ENCODE measurements around the gene GMDS. TPM values are rescaled to one million over a fixed set of nuclear protein-coding genes. Genes with fewer than 3 reads are reported as not detected.

GMDS gene
- total RNA-seq, 1 donor from 2014 or later = 19.9 TPM

- no peak for TF ChIP-seq CTCF (IDR thresholded peaks at IDR 0.05)
- H3K27me3 ChIP-seq = no peaks in the 10 kb centered on the region
- DNase-seq (ENCODE audit: low spot score in 2 of 2) = no peak
- H3K4me3 ChIP-seq = no peak overlapping the region
- peak overlapping the region; percentile 72 to 95 for H3K27ac ChIP-seq
- intact Hi-C loops (cut with DNase I) = no loop called here
- peaks cover 9 to 40% of the 10 kb centered on the region in 2 donors for H3K4me1 ChIP-seq
- no peaks in the 10 kb centered on the region for H3K36me3 ChIP-seq
- no peaks in the 10 kb centered on the region for H3K9me3 ChIP-seq
Observed at GRCh38 chr6:1895721-1896120, 349.7 kb downstream of the GMDS start.

- Histone ChIP-seq H3K27ac (peak overlapping the region; percentile 72 to 95), H3K4me3 (no peak overlapping the region), H3K27me3 (no peaks in the 10 kb centered on the region), H3K9me3 (no peaks in the 10 kb centered on the region), H3K4me1 (peaks cover 3 to 34% of the 10 kb centered on the region in 2 donors), H3K36me3 (no peaks in the 10 kb centered on the region)
- intact Hi-C loops (cut with DNase I) = loop anchor here (5.0 kb wide), 1 partner anchor 737 kb away; no protein-coding TSS in a partner anchor
- no peak for TF ChIP-seq CTCF (IDR thresholded peaks at IDR 0.05)
- DNase-seq (ENCODE audit: low spot score in 2 of 2) = peak in 1 of 2 donors; percentile 81
Observed at GRCh38 chr6:1894954-1895353, 350.5 kb downstream of the GMDS start.

- Histone ChIP-seq H3K36me3 (no peaks in the 10 kb centered on the region), H3K27me3 (no peaks in the 10 kb centered on the region), H3K27ac (peak overlapping the region; percentile 83 to 95), H3K4me3 (no peak overlapping the region), H3K4me1 (peaks cover 0 to 24% of the 10 kb centered on the region in 2 donors), H3K9me3 (no peaks in the 10 kb centered on the region)
- TF ChIP-seq CTCF (IDR thresholded peaks at IDR 0.05) = peak; percentile 17 to 53 (median 29)
- peak in 1 of 2 donors; percentile 79 for DNase-seq (ENCODE audit: low spot score in 2 of 2)
- intact Hi-C loops (cut with DNase I) = loop anchor here (5.0 kb wide), 1 partner anchor 739 kb away; no protein-coding TSS in a partner anchor
Observed at GRCh38 chr6:1893470-1894130, 351.8 kb downstream of the GMDS start.

GRCh38 chr6:1892716-1893115 is 352.7 kb downstream of the GMDS start:
- no peak for TF ChIP-seq CTCF (IDR thresholded peaks at IDR 0.05)
- no peak for DNase-seq (ENCODE audit: low spot score in 2 of 2)
- intact Hi-C loops (cut with DNase I) = loop anchor here (5.0 kb wide), 1 partner anchor 740 kb away; no protein-coding TSS in a partner anchor
- H3K4me3 ChIP-seq = no peak overlapping the region
- peak overlapping the region; percentile 83 to 95 for H3K27ac ChIP-seq
- H3K27me3 ChIP-seq = no peaks in the 10 kb centered on the region
- no peaks in the 10 kb centered on the region for H3K9me3 ChIP-seq
- peaks cover 0 to 23% of the 10 kb centered on the region in 2 donors for H3K4me1 ChIP-seq
- H3K36me3 ChIP-seq = no peaks in the 10 kb centered on the region

GRCh38 chr6:1890987-1891386 is 354.4 kb downstream of the GMDS start:
- DNase-seq (ENCODE audit: low spot score in 2 of 2) = no peak
- H3K9me3 ChIP-seq = no peaks in the 10 kb centered on the region
- H3K27ac ChIP-seq = peak overlapping the region in 1 of 2 donors; percentile 9
- H3K36me3 ChIP-seq = no peaks in the 10 kb centered on the region
- H3K4me1 ChIP-seq = peaks cover 0 to 23% of the 10 kb centered on the region in 2 donors
- no peaks in the 10 kb centered on the region for H3K27me3 ChIP-seq
- intact Hi-C loops (cut with DNase I) = loop anchor here (5.0 kb wide), 1 partner anchor 741 kb away; no protein-coding TSS in a partner anchor
- no peak overlapping the region for H3K4me3 ChIP-seq
- TF ChIP-seq CTCF (IDR thresholded peaks at IDR 0.05) = no peak
